GM18867 (cell line): Measurements from ENCODE around the gene DCTPP1.
"Not testable (repeated sequence)": the region's sequence is repeated elsewhere in the genome, so short reads cannot be mapped to it uniquely, and the experiment has no call there.

Source experiments
- ATAC-seq: cut with Tn5 transposase; IDR thresholded peaks from one replicate; pipeline ENCODE4 v1.9.1; 2021; ENCODE audit warnings: mild to moderate bottlenecking, moderate library complexity; ENCODE audit not compliant: unreplicated experiment

Gene DCTPP1

GRCh38 chr16:30414159-30414558 is 15.7 kb downstream of the DCTPP1 start:
- no peak for ATAC-seq

DNA sequence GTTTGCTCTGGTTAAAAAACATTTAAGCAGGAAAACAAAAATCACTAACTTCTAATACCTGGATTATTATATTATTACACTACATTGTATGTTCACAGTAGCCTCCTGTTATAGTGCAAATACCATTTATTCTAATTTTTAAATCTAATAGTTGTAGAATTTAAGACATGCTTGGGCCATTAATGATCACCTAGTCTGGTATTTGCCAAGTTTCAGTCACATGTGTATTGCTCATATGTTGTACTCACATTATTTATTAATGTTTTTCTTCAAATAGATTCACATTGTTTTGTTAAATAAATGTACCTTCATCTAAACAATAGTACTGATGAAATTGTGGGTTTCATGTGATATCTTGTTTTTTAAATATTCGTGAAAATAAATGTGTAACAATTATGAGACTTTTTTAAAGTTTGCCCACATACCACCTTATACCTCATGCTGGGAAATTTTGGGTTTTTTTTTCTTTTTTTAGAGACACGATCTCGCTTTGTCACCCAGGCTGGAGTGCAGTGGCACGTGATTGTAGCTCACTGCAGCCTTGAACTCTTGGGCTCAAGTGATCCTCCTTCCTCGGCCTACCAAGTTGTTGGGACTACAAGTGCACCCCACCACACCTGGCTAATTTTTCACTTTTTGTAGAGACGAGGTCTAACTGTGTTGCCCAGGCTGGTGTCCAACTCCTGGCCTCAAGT is 16.6 kb downstream of the DCTPP1 start:
- ATAC-seq, result no peak

GRCh38 chr16:30409125-30410060 is 20.4 kb downstream of the DCTPP1 start:
- ATAC-seq, result peak; percentile 46

DNA sequence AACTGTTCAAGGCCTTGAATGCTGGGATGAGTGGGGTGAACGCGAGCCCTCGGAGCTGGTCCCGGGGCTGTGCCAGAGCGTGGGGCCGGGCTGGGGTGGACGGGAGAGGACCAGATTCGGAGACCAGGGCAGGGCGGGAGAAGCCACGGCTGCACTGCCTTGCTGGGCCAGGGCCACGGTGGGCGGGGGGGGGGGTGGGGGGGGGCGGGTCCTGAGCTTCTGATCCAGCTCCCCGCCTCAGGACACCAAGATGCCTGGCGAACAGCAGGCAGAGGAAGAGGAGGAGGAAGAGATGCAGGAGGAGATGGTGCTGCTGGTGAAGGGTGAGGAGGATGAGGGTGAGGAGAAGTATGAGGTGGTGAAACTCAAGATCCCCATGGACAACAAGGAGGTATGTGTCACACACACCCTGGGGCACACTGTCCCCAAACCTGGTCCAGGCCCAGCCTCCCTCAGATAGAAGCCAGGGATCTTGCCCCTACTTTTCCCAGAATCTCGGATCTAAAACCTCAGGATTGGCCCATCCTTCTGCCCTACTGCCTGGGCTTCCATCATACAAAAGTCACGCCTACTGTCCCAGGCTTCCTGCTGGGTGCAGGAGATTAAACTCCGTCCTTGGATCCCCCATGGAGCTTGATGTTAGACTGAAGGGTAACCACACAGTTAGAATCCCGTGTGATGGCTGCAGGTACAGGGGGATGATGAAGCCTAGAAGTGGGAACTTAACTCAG is 21.9 kb downstream of the DCTPP1 start:
- ATAC-seq, result no peak

DNA sequence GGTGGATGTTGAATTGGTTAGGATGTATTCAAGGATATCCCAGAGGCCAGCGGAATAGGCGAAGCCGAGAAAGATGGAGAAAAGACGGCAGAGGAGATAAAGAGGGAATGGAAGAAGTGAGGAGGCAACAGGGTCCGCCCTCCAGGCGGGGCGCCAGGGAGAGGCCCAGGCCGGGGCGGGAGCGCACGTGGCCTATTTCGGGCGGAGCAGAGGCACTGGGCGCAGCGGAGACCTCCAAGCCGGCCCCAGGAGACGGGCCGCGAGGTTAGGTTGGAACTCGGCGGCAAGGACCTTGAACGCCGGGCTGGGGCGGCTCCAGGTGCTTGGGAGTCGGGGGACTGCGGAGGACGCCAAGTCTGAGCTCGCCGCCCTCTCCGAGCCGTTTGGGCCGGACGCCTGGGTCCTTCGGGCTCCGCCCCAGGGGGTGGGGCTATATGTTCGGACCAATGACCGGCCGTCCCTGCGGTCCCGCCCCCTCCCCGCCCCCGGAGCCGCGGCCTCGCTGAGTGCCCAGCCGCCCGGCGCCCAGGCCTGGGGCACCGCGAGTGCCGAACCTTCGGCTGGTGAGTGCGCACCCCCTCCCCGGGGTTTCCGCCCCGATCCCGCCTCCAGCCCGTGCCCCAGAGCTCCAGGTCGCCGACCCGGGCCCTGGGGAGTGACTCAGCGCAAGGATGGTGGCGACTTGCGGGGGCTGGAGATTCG is 22.6 kb downstream of the DCTPP1 start, which contains the start of gene ZNF771:
Gene ZNF771 (plus strand): TSS at position 505 of the 702 bp plus-strand sequence. CDS start 448 bp downstream, outside the sequence.
- ATAC-seq, result peak; percentile 71

- ATAC-seq, result peak; percentile 7
These were observed 23.1 kb downstream of the DCTPP1 start for GRCh38 chr16:30406795-30407101.

GRCh38 chr16:30401768-30402425 is 27.9 kb downstream of the DCTPP1 start:
- ATAC-seq, result no peak

DNA sequence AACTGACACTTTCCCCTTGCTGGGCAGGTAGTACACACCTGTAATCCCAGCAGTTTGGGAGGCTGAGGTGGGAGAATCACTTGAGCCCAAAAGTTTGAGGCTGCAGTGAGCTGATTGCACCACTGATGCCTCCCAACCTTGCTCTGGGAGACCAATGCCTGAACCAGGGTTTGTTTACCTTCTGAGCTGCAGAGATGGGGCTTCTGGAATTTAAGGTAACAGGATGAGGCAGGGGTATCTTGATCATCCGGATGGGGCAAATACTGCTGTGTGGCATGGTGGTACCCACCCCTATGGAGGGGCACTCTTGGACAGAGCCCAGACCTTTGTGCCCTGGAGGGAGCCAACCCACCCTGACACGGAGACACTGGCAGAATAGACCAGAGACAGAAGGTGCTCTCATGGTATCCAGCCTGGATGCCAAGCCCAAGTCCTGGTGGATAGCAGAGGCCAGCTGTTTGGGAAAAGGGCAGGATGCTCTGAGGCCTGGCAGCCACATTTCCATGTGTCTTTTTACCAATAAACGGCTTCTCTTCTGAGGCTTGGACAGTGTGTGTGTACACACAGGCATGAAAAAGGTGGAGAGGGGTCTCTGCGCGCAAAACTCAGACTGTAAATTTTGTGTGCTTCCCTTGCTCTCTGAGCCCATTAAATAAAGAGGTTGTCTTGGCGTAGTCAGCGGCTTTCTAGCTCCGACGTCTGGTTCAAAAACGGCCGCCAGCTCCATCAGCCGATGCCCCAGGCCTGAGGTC is 30.2 kb downstream of the DCTPP1 start:
- no peak for ATAC-seq

GRCh38 chr16:30398661-30399434 is 31.0 kb downstream of the DCTPP1 start:
- no peak for ATAC-seq

GRCh38 chr16:30397776-30398660 is 31.8 kb downstream of the DCTPP1 start:
- no peak for ATAC-seq

- ATAC-seq, result no peak
These were observed 32.8 kb downstream of the DCTPP1 start for GRCh38 chr16:30397056-30397455.

DNA sequence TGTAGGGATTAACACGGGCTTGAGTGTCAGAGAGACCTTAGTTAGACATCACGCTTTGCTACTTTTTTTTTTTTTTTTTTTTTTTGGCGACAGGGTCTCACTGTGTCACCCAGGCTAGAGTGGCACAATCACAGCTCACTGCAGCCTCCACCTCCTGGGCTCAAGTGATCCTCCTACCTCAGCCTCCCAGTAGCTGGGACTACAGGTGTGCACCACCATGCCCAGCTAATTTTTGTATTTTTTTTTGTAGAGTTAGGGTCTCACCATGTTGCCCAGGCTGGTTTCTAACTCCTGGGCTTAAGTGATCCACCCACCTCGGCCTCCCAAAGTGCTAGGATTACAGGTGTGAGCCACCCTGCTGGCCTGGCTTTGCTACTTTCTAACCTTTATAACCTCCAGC is 33.2 kb downstream of the DCTPP1 start:
- ATAC-seq, result not testable (repeated sequence)

- no peak for ATAC-seq
These were observed 33.7 kb downstream of the DCTPP1 start for GRCh38 chr16:30395992-30396585.

DNA sequence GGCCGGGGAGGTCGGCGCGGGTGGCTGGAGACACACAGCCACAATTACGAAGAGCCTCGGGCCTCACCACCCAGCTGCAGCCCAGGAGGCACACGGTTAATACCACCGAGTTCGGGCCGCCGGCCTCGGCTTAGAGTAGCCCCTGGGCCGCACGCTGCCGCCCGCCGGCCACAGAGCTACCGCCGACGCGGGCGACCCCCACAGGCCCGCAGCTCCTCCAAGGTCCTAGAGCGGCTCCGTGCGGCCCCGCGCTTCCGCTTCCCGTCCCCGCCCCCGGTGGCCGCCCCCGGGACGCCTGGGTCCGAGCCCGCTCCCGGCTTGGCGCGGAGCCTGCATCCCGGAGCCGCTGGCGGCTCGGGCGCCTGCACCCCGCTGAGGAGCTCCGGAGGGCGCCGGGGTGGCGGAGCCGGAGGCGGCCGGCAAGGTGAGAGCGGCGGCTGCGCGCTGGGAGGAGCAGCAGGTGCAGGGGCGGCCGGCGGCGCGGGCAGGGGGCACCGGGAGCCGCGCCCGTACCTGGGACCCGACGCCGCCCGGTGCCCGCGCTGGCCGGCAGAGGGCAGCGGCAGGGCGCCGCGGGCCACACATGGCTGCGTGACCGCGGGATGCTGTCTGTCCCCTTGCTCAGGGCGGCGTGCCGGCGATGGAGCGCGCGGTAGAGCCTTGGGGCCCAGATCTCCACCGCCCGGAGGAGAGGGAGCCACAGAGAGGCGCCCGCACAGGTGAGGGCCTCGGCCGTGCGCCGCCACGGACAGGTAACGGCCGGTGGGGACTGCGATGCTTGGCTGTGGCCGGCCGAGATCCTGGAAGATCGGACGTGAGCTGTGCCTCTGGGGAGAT is 34.5 kb downstream of the DCTPP1 start, which contains the start of gene ZNF48:
Gene ZNF48 (plus strand): TSS at position 266 of the 837 bp plus-strand sequence. CDS start 375 bp downstream, at position 641.
- ATAC-seq, result peak; percentile 64

- ATAC-seq, result no peak
These were observed 35.2 kb downstream of the DCTPP1 start for GRCh38 chr16:30394592-30395154.

DNA sequence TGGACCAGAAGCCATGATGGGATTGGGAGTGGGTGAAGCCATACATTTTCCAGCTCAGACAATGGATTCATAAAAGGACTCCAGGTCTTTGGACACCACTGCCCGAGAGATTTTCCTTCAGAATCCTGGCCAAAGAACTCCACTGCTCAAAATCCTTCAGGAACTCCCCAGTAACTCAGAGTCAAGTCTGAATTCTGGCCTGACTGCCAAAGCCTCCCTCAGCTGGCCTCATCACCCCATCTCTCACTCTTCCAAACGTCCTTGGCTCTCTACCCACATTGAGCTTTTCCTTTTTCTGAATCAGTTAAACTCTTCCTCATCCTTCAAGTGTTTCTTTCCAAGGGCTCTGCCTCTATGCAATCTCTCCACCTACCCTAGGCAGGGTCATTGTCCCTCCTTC is 46.3 kb downstream of the DCTPP1 start:
- ATAC-seq, result no peak
